ENCODE data around the gene MRTFA.

DNA sequence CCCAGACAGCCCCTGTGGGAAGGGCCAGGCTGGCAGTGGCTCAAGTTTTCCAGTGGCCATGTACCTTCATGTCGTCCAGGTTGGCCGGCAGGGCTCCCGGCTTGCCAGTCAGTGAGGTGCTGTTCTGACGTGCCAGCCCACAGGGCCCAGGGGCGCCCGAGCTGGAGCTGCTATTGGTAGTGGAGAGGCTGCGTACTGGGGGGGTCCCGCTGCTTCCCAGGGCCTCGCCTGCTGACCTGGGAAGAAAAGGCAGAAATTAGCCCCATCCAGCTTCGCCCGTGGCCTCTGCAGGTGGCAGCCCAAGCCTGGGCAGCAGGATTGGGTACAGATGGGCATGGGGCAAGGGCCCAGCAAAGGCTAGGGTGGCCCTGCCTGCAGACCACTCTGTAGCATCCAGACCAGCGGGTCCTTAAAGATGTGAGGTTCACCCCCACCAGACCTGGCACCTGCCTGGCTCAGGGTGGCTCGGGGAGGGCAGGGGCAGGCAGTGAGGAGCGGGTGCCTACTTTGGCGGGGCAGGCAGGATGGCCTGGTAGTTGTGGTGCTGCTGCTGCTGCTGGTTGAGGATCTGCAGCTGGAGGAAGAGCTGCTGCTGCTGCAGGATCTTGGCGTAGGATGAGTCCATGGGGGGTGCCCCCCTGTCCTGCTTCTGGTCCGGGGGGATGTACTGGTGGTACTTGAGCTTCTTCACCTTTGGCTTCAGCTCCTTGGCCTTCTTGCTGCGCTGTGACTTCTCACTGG lies 216.0 kb downstream of the MRTFA start:
- TF ChIP-seq, protein P1, sequence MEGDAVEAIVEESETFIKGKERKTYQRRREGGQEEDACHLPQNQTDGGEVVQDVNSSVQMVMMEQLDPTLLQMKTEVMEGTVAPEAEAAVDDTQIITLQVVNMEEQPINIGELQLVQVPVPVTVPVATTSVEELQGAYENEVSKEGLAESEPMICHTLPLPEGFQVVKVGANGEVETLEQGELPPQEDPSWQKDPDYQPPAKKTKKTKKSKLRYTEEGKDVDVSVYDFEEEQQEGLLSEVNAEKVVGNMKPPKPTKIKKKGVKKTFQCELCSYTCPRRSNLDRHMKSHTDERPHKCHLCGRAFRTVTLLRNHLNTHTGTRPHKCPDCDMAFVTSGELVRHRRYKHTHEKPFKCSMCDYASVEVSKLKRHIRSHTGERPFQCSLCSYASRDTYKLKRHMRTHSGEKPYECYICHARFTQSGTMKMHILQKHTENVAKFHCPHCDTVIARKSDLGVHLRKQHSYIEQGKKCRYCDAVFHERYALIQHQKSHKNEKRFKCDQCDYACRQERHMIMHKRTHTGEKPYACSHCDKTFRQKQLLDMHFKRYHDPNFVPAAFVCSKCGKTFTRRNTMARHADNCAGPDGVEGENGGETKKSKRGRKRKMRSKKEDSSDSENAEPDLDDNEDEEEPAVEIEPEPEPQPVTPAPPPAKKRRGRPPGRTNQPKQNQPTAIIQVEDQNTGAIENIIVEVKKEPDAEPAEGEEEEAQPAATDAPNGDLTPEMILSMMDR (IDR thresholded peaks at IDR 0.05), result no peak
- TF ChIP-seq POLR2A (IDR thresholded peaks at IDR 0.05), result no peak

Measured in adrenal gland (tissue), 5 donors.